Activated T-cell treated with anti-CD3 and anti-CD28 coated beads, Interleukin-2, amount 50 U/mL, for 1 hour (primary cell): ENCODE data around the gene ELMO1.

Experiments used
- DNase-seq: peaks from one replicate; pipeline ENCODE4 v3.0.0-alpha.2; 2020

ELMO1 gene

GRCh38 chr7:37037286-37037685 is 411.4 kb downstream of the ELMO1 start:
- DNase-seq, result no peak

- no peak for DNase-seq
Measured at GRCh38 chr7:37035631-37036030, 413.0 kb downstream of the ELMO1 start.

GRCh38 chr7:37033141-37033540 is 415.5 kb downstream of the ELMO1 start:
- DNase-seq, result no peak

GRCh38 chr7:37032258-37032601 is 416.4 kb downstream of the ELMO1 start:
- DNase-seq, result no peak

GRCh38 chr7:37031571-37032257 is 416.9 kb downstream of the ELMO1 start:
- no peak for DNase-seq

- DNase-seq, result no peak
Measured at GRCh38 chr7:37028909-37029440, 419.7 kb downstream of the ELMO1 start.

GRCh38 chr7:37027557-37028341 is 420.9 kb downstream of the ELMO1 start:
- DNase-seq, result no peak

- no peak for DNase-seq
Measured at GRCh38 chr7:37027104-37027503, 421.6 kb downstream of the ELMO1 start.

GRCh38 chr7:37018954-37019353 is 429.7 kb downstream of the ELMO1 start:
- no peak for DNase-seq

- no peak for DNase-seq
Measured at GRCh38 chr7:37016064-37016878, 432.4 kb downstream of the ELMO1 start.

- no peak for DNase-seq
Measured at GRCh38 chr7:37015353-37016034, 433.2 kb downstream of the ELMO1 start.

- DNase-seq, result no peak
Measured at GRCh38 chr7:37013771-37014170, 434.9 kb downstream of the ELMO1 start.

- DNase-seq, result no peak
Measured at GRCh38 chr7:37011151-37011890, 437.3 kb downstream of the ELMO1 start.

- DNase-seq, result no peak
Measured at GRCh38 chr7:37009125-37009675, 439.5 kb downstream of the ELMO1 start.

- DNase-seq, result no peak
Measured at GRCh38 chr7:37007691-37008090, 441.0 kb downstream of the ELMO1 start.

- DNase-seq, result no peak
Measured at GRCh38 chr7:37007268-37007667, 441.4 kb downstream of the ELMO1 start.

- DNase-seq, result no peak
Measured at GRCh38 chr7:37006764-37007163, 441.9 kb downstream of the ELMO1 start.

- DNase-seq, result no peak
Measured at GRCh38 chr7:37000511-37000910, 448.2 kb downstream of the ELMO1 start.

- no peak for DNase-seq
Measured at GRCh38 chr7:36999626-37000485, 448.8 kb downstream of the ELMO1 start.

GRCh38 chr7:36995776-36996175 is 452.9 kb downstream of the ELMO1 start:
- DNase-seq, result no peak
